ENCODE measurements around the gene TPSB2.

Gene TPSB2

GRCh38 chr16:1263591-1264344, 33.8 kb upstream of the TPSB2 start:
- ATAC-seq, result no peak
- no peak for TF ChIP-seq ZNF8 (CRISPR knock-in tag; IDR thresholded peaks at IDR 0.05)

- no peak for ATAC-seq
- no peak for TF ChIP-seq OSR1 (CRISPR knock-in tag; IDR thresholded peaks at IDR 0.05)
- no peak for TF ChIP-seq ZFP30 (CRISPR knock-in tag; IDR thresholded peaks at IDR 0.05)
- no peak for TF ChIP-seq PATZ1 (CRISPR knock-in tag; IDR thresholded peaks at IDR 0.05; ENCODE audit: borderline replicate concordance)
- TF ChIP-seq RARB (CRISPR knock-in tag; IDR thresholded peaks at IDR 0.05), result no peak
- no peak for TF ChIP-seq ISL1 (CRISPR knock-in tag; IDR thresholded peaks at IDR 0.05)
- no peak for TF ChIP-seq CREB5 (CRISPR knock-in tag; IDR thresholded peaks at IDR 0.05; ENCODE audit: low read depth)
- no peak for TF ChIP-seq ZNF70 (CRISPR knock-in tag; IDR thresholded peaks at IDR 0.05)
- TF ChIP-seq ZNF565 (CRISPR knock-in tag; conservative IDR thresholded peaks at IDR 0.05; ENCODE audit: low read depth), result no peak
- TF ChIP-seq PPARA (CRISPR knock-in tag; IDR thresholded peaks at IDR 0.05; ENCODE audit: borderline replicate concordance), result no peak
- TF ChIP-seq SNAI2 (CRISPR knock-in tag; IDR thresholded peaks at IDR 0.05), result no peak
Observed at GRCh38 chr16:1262846-1263221, 32.9 kb upstream of the TPSB2 start.

GRCh38 chr16:1262210-1262845, 32.3 kb upstream of the TPSB2 start:
- no peak for ATAC-seq
- TF ChIP-seq, protein P1, sequence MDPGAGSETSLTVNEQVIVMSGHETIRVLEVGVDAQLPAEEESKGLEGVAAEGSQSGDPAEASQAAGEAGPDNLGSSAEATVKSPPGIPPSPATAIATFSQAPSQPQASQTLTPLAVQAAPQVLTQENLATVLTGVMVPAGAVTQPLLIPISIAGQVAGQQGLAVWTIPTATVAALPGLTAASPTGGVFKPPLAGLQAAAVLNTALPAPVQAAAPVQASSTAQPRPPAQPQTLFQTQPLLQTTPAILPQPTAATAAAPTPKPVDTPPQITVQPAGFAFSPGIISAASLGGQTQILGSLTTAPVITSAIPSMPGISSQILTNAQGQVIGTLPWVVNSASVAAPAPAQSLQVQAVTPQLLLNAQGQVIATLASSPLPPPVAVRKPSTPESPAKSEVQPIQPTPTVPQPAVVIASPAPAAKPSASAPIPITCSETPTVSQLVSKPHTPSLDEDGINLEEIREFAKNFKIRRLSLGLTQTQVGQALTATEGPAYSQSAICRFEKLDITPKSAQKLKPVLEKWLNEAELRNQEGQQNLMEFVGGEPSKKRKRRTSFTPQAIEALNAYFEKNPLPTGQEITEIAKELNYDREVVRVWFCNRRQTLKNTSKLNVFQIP (CRISPR knock-in tag; IDR thresholded peaks at IDR 0.05; ENCODE audit: borderline replicate concordance, low read depth), result no peak
- TF ChIP-seq ZFP3 (CRISPR knock-in tag; IDR thresholded peaks at IDR 0.05) (no peak), OSR1 (CRISPR knock-in tag; IDR thresholded peaks at IDR 0.05) (no peak), CSDC2 (CRISPR knock-in tag; IDR thresholded peaks at IDR 0.05) (no peak), ZNF70 (CRISPR knock-in tag; IDR thresholded peaks at IDR 0.05) (no peak), TOX (CRISPR knock-in tag; IDR thresholded peaks at IDR 0.05; ENCODE audit: borderline replicate concordance) (no peak), ARNTL (CRISPR knock-in tag; IDR thresholded peaks at IDR 0.05; ENCODE audit: borderline replicate concordance, low read depth) (no peak), ZC3H10 (CRISPR knock-in tag; IDR thresholded peaks at IDR 0.05) (no peak), ISL1 (CRISPR knock-in tag; IDR thresholded peaks at IDR 0.05) (no peak), CREB5 (CRISPR knock-in tag; IDR thresholded peaks at IDR 0.05; ENCODE audit: low read depth) (no peak), ESRRG (CRISPR knock-in tag; IDR thresholded peaks at IDR 0.05) (no peak), PATZ1 (CRISPR knock-in tag; IDR thresholded peaks at IDR 0.05; ENCODE audit: borderline replicate concordance) (no peak), BACH2 (CRISPR knock-in tag; IDR thresholded peaks at IDR 0.05; ENCODE audit: borderline replicate concordance) (no peak), ZNF565 (CRISPR knock-in tag; conservative IDR thresholded peaks at IDR 0.05; ENCODE audit: low read depth) (no peak), GLIS3 (CRISPR knock-in tag; IDR thresholded peaks at IDR 0.05) (no peak), SNAI2 (CRISPR knock-in tag; IDR thresholded peaks at IDR 0.05) (no peak), RARB (CRISPR knock-in tag; IDR thresholded peaks at IDR 0.05) (no peak), TCF4 (CRISPR knock-in tag; IDR thresholded peaks at IDR 0.05; ENCODE audit: borderline replicate concordance) (no peak), PPARA (CRISPR knock-in tag; IDR thresholded peaks at IDR 0.05; ENCODE audit: borderline replicate concordance) (no peak)

All from SK-N-SH treated with all-trans-retinoic acid at 6 μM for 48 hours (cell line).